Activated CD8-positive, alpha-beta memory T cell treated with anti-CD3 and anti-CD28 coated beads for 48 hours (primary cell): ENCODE results near the gene STK17A.

ENCODE experiments used
- DNase-seq, 3 experiments: peaks; one replicate each; pipeline ENCODE4 v3.0.0-alpha.2; 2020; ENCODE audit warnings: low read depth in 2 of 3, low spot score in 2 of 3

The STK17A gene

DNA sequence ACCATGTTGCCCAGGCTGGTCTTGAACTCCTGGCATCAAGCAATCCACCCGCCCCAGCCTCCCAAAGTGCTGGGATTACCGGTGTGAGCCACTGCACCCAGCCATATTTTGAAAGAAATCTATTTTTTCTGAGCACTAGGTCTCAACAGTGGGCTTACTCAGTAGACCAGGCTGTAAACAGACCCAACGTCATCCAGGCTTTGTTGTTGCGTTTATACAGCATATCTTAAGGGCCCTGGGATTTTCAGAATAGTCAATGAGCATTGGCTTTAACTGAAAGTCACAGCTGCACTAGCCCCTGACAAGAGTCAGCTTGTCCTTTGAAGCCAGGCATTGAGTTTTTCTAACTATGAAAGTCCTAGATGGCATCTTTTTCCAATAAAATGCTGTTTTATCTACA is 49.8 kb downstream of the STK17A start:
- DNase-seq = no peak

DNA sequence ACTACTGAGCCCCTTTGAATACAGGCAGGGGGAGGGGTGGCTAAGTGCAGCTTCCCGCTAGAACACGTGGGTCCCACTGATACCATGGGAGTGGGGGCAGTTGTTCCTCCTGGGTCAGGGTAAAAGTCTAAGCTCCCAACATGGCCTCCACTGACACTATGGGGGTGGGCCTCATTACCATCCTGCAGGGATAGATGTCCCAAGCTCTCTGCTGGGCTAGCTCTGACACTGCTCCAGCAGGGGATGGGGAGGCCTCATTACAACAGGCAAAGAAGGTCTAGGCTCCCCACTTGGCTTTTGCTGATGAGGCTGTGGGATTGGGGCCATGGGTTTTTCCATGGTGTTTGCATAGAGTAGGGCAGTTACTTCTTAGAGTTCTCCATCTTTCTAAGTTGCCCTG is 51.5 kb downstream of the STK17A start:
- DNase-seq = no peak

- no peak for DNase-seq
Observed at GRCh38 chr7:43636093-43636492, 53.2 kb downstream of the STK17A start.

DNA sequence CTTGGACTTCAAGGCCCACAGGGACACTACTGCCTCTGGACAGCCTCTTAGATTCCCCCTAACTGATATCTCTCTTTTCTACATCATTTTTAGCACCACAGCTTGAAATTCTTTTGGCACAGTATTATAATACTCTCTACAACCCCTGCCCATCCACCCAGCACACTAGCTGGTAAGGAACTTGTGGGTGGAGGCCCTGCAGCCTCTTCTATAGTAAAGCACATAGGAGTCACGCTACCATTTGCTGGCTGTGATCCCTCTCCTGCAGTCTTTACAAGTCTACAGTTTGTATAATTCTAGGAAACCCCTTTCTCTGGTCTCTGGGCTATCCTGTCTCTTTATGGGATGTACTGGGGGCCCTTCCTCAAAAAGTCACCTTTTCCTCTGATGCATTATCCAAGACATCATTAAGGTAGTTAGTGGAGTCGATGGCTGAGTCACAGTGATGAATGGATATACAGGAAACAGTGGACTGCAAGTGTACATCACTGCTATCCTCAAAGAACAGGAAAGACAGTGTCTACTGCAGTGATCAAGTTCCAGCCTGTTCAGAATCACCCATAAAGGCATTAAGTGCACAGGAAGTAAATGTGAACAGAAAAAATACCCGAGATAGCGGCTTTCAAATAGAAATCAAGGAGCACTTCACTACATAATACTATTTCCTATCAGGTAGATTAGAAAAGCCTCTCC is 54.4 kb downstream of the STK17A start:
- no peak for DNase-seq

DNA sequence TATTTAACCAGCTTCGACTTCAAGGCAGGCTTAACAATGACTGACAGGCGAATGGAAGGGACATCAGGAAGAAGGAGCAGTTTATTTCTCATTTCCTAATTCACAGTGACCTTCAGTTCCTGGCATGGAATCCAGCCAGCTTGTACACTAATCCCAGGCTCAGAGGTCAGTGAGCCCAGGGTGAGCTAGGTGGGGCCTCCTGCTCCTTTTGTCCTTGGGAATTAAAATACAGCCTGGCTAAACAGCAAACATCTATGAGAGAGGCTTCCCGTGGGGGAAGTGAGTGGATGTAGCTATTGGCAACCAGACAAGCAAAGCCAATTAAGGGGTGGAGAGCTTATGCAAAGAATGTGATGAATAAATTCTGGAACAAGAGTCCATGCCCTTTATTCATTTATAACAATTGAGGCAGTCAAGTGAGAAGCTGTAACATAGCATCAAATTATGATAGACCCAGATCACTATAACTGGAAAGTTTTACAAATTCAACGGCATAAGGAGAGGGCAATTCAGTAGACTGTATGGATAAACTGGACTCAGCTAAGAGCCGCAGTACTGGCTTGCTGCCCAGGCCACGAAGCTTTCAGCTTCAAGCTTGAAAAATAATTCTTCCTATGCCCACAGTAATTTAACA is 57.1 kb downstream of the STK17A start:
- DNase-seq = no peak

GRCh38 chr7:43640679-43641078 is 57.8 kb downstream of the STK17A start:
- DNase-seq = no peak

GRCh38 chr7:43642897-43643630 is 60.2 kb downstream of the STK17A start:
- no peak for DNase-seq

- no peak for DNase-seq
Observed at GRCh38 chr7:43643846-43644245, 60.9 kb downstream of the STK17A start.

- DNase-seq = no peak
Observed at GRCh38 chr7:43645699-43646226, 62.9 kb downstream of the STK17A start.

GRCh38 chr7:43646603-43647338 is 63.9 kb downstream of the STK17A start:
- DNase-seq = no peak

DNA sequence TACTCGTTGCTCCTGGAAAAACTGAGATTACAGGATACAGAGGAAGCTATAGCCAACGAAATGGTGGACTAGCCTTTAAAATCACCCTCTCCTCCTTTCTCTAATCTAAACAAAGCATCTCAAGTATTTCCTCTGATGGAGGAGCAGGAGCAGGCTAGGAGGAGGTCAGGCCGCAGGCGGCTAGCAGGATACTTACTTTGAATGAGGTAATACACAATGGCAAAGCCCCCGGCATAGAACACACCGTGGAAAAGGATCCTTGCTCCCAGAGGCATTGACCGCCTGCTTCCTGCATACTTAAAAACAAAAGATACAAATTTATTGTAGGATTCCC is 64.4 kb downstream of the STK17A start:
- no peak for DNase-seq

GRCh38 chr7:43647673-43648472 is 65.0 kb downstream of the STK17A start:
- DNase-seq = no peak

- DNase-seq = peak in 1 of 3 experiments; percentile 43
Observed at GRCh38 chr7:43648473-43649406, 65.8 kb downstream of the STK17A start.

- no peak for DNase-seq
Observed at GRCh38 chr7:43649755-43650274, 66.9 kb downstream of the STK17A start.

DNA sequence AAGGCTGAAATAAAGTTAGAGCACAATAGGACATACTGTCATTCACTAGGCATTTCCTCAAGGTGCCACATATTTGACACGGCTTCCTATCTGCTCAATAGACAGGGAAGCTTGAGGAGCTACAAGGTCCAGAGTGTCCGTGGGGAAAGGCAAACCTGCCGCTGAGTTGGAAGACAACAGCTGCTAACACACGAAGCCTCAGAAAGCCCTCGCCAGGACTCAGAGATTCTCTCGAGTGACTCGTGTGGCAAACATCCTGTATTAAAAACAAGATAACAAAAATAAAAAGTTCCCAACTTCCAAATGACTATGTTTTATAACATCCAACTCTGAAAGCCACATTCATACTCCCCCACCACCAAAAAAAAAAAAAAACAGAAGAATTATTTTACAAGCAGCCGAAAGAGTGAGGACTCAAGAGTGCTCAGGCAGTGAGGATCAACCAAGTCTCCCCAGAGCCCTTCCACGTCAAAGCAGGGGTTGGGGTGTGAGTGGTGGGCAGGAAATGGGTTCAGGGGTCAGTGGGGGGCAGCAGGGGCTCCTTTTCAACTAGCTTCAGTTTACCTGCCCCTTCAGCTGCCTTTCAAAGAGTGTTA is 67.6 kb downstream of the STK17A start:
- DNase-seq = no peak

- no peak for DNase-seq
Observed at GRCh38 chr7:43652364-43652763, 69.5 kb downstream of the STK17A start.

GRCh38 chr7:43653466-43653865 is 70.6 kb downstream of the STK17A start:
- no peak for DNase-seq

DNA sequence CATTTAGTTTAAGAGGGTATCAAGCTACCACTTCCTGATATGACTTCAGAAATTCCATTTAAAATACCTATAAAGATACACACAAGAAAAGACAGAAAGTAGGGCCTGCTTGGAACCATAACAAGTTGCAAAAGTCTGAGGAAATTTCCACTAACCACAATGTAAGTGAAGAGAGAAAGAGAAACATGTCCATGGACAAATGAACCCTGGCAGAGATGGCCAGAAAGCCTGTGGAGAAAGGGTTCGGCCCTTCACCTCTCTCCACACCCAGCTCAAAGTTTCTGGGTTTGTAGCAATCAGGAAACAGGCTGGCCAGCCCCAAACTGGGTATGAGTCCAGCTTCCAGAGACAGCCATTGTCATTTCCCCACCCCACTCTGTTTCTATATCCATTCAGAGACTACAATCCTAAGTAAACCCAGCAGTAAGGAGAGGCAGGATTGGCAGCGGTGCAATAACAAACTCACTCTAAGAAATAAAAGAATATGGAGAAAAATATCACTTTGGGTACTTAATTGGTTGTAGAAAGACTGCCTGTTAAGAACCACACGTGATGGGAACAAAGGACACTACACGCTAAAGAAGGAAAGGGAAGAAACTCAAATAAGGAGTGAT is 71.1 kb downstream of the STK17A start:
- no peak for DNase-seq

- DNase-seq = no peak
Observed at GRCh38 chr7:43655584-43655983, 72.7 kb downstream of the STK17A start.
